BJ (cell line): ENCODE data around the gene RPL29. TPM values are rescaled to one million over a fixed set of nuclear protein-coding genes. Genes with fewer than 3 reads are reported as not detected.

ENCODE experiments used
- CTCF ChIA-PET: fragments of 350-600 bp; formaldehyde crosslinking; extraction: SDS; loops from one replicate; lab custom pipeline; 2021; ENCODE audit warnings: antibody characterized with exemption, inconsistent platforms; lab: Yijun Ruan, JAX
- POLR2A ChIA-PET: fragments of 300-600 bp; sonication (Branson Sonifier 250); formaldehyde crosslinking; extraction: SDS; loops from one replicate; lab custom pipeline; 2021; ENCODE audit warnings: antibody characterized with exemption; lab: Charles Lee
- DNase-seq: peaks from one replicate; pipeline ENCODE4 v3.0.0-alpha.2; 2011; ENCODE audit warnings: low read depth
- H3K27me3 ChIP-seq: 2 replicates; pipeline ENCODE4 v1.6.0; 2011; ENCODE audit warnings: low read length; ENCODE audit not compliant: control insufficient read depth, insufficient read depth
- H3K36me3 ChIP-seq: 2 replicates; pipeline ENCODE4 v1.5.1; 2011; ENCODE audit warnings: low read length; ENCODE audit not compliant: control insufficient read depth, insufficient read depth
- H3K4me3 ChIP-seq: 2 replicates; pipeline ENCODE4 v1.5.1; 2011; ENCODE audit warnings: low read depth, mild to moderate bottlenecking, control low read depth, low read length
- polyA plus RNA-seq: library from polyadenylated mRNA; depleted of rRNA; stranded (reverse); fragments of >200 nt; gene quantifications from 2 replicates; pipeline ENCODE4 v1.2.3, GENCODE V29; 2011
- TF ChIP-seq, protein P1 (sequence below): IDR thresholded peaks from 2 replicates; pipeline ENCODE4 v1.5.1; 2011; ENCODE audit warnings: low read depth, mild to moderate bottlenecking, control low read depth, inconsistent platforms, low read length, moderate library complexity; ENCODE audit not compliant: insufficient read depth

The RPL29 gene
- polyA plus RNA-seq, 1 experiment, result 2,324 TPM

DNA sequence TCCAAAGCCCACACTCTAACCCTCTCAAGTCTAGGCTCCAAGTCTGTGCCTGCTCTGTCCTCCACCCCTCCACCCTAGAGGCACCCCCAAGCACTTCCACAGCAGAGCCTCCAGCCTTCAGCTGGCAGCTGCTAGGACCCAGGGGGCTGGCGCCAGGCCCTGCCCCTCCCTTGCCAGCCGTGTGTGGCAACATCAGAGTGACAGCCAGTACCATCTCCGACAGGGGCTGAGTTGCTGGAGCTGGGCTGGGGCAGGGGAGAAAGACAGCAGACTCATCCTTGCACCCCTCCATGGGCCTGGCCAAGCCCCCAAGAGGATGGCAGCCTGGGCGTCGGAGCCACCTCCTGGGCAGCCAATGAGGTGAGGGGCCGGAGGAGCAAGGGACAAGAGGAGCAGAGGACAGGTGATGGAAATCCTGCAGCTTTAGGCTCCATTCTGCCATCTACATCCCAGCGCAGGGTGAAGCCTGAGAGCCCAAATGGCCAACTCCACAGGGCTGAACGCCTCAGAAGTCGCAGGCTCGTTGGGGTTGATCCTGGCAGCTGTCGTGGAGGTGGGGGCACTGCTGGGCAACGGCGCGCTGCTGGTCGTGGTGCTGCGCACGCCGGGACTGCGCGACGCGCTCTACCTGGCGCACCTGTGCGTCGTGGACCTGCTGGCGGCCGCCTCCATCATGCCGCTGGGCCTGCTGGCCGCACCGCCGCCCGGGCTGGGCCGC lies 40.4 kb downstream of the RPL29 start, which contains the start of gene GPR62:
Gene GPR62, plus strand, starts transcription at position 207 of the 718 bp plus-strand sequence. Its CDS starts 272 bp downstream, at position 479.
- H3K36me3 ChIP-seq, result peaks cover 20% of the 10 kb centered on the region
- no peak within 1 kb of the TSS for H3K4me3 ChIP-seq
- DNase-seq, result no peak
- ChIA-PET CTCF (interaction anchor here (5.3 kb wide), 1 partner anchor 12 kb away, joined by 42 read pairs; the partner anchor contains the start of genes PARP3 and RRP9), POLR2A (no interaction called here)
- H3K27me3 ChIP-seq, result no peaks in the 10 kb centered on the region
- TF ChIP-seq, protein P1, sequence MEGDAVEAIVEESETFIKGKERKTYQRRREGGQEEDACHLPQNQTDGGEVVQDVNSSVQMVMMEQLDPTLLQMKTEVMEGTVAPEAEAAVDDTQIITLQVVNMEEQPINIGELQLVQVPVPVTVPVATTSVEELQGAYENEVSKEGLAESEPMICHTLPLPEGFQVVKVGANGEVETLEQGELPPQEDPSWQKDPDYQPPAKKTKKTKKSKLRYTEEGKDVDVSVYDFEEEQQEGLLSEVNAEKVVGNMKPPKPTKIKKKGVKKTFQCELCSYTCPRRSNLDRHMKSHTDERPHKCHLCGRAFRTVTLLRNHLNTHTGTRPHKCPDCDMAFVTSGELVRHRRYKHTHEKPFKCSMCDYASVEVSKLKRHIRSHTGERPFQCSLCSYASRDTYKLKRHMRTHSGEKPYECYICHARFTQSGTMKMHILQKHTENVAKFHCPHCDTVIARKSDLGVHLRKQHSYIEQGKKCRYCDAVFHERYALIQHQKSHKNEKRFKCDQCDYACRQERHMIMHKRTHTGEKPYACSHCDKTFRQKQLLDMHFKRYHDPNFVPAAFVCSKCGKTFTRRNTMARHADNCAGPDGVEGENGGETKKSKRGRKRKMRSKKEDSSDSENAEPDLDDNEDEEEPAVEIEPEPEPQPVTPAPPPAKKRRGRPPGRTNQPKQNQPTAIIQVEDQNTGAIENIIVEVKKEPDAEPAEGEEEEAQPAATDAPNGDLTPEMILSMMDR, result no peak

DNA sequence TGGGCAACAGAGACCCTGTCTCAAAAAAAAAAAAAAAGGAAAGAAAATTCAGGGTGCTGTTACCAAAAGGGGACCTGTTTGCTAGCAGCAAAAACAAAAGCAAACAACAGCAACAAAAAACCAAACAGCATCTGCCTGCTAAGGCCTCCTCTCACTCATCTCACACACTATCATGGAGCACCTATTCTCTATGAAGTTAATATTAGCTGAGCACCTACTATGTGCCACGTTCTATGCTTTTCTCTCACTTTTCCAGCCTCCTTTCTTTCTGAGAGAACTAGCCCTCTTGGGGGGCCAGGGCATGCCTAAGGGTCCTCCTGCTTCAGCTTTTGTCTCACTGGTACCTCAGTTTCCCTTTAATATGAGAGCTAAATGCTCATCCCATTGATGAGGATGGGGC lies 41.0 kb downstream of the RPL29 start:
- ChIA-PET POLR2A (no interaction called here), CTCF (interaction anchor here (5.3 kb wide), 1 partner anchor 11 kb away, joined by 42 read pairs; the partner anchor contains the start of genes PARP3 and RRP9)
- TF ChIP-seq, protein P1, result no peak
- H3K4me3 ChIP-seq, result no peak overlapping the region
- no peaks in the 10 kb centered on the region for H3K27me3 ChIP-seq
- DNase-seq, result no peak
- peaks cover 14% of the 10 kb centered on the region for H3K36me3 ChIP-seq

DNA sequence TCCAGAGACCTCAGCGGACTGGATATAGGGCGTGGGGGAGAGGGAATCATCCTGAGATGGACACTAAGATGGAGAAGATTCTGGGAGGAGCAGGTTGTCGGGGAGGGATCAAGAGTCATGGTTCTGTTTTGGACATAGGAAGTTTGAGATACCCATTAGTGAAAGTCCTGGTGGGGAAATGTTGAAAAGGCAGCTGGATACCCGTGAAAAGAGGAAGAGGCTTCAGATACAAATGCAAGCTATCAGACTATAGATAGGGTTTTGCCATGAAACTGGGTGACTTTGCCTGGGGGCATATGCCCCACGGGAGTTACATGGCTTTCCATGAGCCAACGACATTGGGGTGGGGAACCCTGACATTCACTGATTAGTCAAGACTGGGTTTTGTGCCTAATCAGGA lies 41.6 kb downstream of the RPL29 start:
- DNase-seq, result no peak
- Histone ChIP-seq H3K36me3 (peaks cover 14% of the 10 kb centered on the region), H3K4me3 (no peak overlapping the region), H3K27me3 (no peaks in the 10 kb centered on the region)
- ChIA-PET CTCF (interaction anchor here (1.1 to 5.3 kb wide), 3 partner anchors 11 to 20 kb away, joined by 4 to 42 read pairs (median 17); partner anchors contain the start of genes ABHD14A, ABHD14B, PARP3 and RRP9), POLR2A (interaction anchor here (0.7 kb wide), 1 partner anchor 13 kb away, joined by 3 read pairs; the partner anchor contains the start of gene RRP9)
- TF ChIP-seq, protein P1, result no peak

DNA sequence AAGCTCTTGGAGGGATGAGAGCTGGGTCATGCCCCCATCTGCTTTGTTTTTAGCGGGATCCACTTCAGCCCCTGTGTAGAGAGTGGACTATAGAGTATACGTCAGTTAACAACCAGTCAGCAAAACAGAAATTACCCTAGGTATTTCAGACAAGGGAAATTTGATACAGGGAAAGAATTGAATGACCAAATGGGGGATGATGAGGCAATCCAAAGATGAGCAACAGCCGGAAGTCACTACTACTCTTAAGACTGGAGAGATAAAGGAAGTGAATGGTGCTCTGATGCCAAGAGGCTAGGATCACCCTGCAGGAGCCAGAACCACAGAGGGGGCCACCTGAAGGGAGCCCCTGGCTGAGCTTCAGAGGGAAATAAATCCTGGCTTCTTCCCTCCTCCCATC lies 42.2 kb downstream of the RPL29 start:
- ChIA-PET CTCF (interaction anchor here (1.1 to 5.3 kb wide), 3 partner anchors 10 to 21 kb away, joined by 4 to 42 read pairs (median 17); partner anchors contain the start of genes ABHD14A, ABHD14B, PARP3 and RRP9), POLR2A (interaction anchor here (0.7 kb wide), 1 partner anchor 12 kb away, joined by 3 read pairs; the partner anchor contains the start of gene RRP9)
- H3K27me3 ChIP-seq, result no peaks in the 10 kb centered on the region
- no peak for DNase-seq
- peaks cover 15% of the 10 kb centered on the region for H3K36me3 ChIP-seq
- no peak overlapping the region for H3K4me3 ChIP-seq
- TF ChIP-seq, protein P1, result no peak

DNA sequence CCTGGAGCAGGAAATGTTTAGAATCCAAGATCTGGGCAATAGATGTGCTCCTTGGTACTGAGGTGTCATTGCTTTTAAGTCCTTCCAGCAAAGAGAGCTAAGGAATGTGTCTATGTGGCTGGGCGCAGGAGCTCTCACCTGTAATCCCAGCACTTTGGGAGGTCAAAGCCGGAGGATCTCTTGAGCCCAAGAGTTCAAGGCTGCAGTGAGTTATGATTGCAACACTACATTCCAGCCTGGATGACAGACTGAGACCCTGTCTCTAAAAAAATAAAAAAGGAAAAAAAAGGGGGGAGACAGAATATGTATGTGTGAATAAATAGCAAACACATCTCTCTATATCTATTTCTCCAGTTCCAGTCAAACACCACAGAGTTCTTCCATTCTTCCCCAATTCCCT lies 44.8 kb downstream of the RPL29 start:
- CTCF ChIA-PET, result interaction anchor here (3.7 to 5.3 kb wide), 2 partner anchors 8 to 23 kb away, joined by 17 to 42 read pairs; partner anchors contain the start of genes ABHD14A, ABHD14B, PARP3 and RRP9

More for the DNA sequence above, 44.8 kb downstream of the RPL29 start:
- peaks cover 5% of the 10 kb centered on the region for H3K36me3 ChIP-seq
- POLR2A ChIA-PET, result no interaction called here
- TF ChIP-seq, protein P1, result no peak
- H3K4me3 ChIP-seq, result no peak overlapping the region
- no peak for DNase-seq
- no peaks in the 10 kb centered on the region for H3K27me3 ChIP-seq
